GM19035 (cell line): Measurements from ENCODE around the gene RAD50.

ENCODE experiments used
- ATAC-seq: cut with Tn5 transposase; IDR thresholded peaks from one replicate; pipeline ENCODE4 v1.9.1; 2021; ENCODE audit not compliant: unreplicated experiment

Gene RAD50

DNA sequence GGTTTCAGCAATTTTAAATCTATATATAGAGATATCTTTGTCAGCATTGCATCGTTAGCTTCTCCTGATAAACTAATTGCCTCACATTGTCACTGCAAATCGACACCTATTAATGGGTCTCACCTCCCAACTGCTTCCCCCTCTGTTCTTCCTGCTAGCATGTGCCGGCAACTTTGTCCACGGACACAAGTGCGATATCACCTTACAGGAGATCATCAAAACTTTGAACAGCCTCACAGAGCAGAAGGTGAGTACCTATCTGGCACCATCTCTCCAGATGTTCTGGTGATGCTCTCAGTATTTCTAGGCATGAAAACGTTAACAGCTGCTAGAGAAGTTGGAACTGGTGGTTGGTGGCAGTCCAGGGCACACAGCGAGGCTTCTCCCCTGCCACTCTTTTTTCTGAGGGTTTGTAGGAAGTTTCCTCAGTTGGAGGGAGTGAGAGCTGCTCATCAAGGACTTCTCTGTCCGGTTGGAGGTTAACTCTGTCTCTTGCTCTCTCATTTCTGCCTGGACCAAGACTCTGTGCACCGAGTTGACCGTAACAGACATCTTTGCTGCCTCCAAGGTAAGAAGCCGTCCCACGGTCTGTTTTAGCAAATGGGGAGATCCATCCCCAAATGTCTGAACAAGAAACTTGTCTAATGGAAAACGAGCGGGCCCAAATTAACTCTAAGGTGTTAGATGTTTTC lies 117.3 kb downstream of the RAD50 start, which contains the start of gene IL4:
Gene IL4 (plus strand): TSS at position 51 of the 692 bp plus-strand sequence. CDS start 62 bp downstream, at position 113.
- ATAC-seq, result peak; percentile 21

DNA sequence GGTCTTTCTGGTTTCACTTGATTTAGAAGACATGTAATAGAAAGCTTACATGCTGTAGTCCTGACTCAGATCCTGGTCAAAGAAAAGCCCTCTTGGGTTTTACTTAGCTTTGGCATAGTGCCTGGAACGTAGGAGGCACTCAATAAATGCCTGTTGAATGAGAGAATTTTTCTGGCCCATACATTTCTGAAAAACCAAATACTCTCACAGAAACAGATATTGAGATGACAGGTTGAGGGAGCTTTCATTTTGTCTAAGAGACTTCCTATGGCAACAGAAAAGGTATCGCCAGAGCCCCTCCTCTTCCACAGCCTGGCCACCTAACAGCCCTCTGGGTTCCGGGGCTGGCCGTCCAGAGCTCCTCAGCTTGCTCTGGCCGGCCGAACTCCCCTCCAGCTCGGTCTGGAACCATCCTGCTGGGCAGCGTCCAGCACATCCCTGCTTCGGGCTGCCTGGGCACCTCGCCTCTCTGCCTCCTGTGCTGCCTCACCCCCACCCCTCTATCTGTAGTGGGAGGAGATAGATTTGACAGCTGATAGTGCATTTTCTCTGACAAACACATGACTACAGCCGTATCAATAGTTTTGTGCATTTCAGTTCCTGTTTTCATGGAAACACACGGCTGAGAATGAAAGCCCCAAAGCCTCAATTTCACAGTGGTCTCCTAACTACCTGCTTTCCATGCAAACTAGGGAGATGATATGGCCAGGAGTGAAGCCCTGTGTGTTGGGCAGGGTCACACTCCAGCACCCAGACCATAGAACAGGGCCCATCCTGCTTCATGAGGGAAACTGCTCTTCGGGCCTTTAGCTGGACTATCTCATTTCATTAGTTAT lies 118.1 kb downstream of the RAD50 start:
- ATAC-seq, result peak; percentile 79

DNA sequence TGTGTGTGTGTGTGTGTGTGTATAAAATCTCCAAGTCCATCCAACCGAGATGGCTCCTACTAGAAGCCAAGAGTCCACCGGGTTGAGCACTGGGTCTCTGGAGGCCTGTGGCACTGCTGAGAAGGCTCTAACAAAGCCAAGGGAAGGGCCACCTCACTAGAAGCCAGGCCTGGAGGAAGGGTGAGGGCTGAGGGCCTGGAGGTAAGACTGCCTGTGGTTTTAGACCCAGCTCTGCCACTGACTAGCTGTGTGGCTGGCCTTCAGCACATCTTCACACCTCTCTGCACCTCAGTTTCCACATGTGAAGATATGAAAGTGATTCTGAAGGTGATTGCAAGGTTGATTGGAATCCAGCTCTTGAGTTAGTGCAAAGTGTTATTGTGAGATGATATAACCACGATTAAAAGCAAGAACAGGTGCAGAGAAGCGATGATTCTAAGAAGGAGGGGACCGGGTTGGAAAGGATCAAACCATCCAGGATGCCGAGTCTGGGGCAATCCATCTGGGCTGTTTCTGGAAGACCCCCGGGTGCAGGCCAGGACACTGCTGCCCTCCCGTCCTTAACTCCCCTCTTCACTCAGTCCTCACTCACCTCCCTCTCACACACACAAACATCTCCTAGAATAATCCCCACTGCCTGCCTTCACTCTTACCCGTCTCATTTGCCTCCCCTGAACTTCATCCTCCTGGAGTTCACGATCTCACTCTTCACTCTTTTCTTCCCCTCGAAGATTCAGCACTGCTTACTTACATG lies 119.3 kb downstream of the RAD50 start:
- no peak for ATAC-seq

DNA sequence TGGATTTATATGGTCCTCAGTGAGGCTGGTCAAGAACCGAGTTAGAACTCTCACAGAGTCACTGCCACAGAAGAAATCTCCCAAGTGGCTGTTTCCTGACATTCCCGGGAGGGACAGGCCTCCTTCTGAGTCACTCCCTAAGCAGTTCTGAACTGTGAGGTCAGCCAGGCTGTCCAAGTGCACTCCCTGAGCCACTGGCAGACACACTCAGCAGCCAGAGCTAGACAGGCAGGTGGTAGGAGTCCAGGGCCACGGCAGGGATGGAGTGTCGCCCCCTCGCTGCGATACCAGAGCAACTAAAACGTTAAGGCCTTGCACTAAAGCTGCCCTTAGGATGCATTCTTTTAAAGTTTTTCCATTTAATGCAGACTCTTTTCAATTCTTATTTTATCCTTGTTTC lies 120.4 kb downstream of the RAD50 start:
- ATAC-seq, result no peak

DNA sequence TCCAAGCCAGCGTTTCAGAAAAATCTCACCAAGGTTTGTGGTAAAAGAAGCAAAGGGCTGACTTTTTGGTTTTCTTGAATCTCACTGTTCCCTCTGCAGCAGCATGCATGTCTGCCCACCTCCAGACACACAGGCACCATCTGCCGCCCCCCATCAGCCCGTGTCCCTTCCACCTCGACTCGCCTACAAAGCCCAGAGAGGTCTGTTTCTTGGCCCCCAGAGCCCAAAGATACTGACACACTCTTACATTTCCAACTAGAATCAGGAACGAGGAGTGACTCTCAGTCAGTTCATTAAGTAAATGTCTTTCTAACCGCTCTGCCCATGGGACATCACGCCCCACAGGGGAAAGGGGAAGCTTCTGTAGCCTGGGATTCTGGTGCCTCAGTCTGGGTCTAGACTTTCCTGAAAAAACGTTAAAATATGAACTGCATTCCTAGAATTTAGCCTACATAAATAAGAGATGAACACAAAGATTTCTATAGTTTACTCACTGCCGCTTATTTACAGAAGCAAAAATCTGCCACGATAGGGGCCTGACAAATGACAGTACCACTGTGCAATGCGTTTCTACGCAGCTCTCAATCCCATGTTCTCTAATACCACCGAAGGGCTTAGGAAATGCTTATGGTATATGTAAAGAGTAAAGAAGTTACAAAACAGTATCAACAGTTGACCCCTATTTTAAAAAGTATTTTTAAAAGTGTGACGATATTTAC lies 121.1 kb downstream of the RAD50 start:
- ATAC-seq, result no peak

DNA sequence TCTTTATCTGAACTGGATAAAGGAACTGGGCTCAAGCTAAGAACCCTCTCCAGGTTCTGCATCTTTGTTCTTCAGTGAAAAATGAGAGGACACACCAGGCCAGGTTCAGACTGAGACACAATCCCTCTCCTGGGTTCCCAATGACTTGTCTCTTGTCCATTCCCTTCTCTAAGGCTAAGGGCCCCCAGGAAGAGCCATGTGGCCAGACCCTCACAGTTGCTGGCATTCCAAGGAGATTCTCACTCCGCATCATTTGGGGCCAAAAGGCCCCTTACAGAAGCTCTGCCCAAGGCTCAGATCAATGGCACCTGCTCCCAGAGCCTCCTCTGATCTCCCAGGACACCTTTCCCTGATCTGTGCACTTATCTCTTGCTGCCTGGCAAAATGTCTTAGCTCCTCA lies 122.0 kb downstream of the RAD50 start:
- ATAC-seq, result no peak

DNA sequence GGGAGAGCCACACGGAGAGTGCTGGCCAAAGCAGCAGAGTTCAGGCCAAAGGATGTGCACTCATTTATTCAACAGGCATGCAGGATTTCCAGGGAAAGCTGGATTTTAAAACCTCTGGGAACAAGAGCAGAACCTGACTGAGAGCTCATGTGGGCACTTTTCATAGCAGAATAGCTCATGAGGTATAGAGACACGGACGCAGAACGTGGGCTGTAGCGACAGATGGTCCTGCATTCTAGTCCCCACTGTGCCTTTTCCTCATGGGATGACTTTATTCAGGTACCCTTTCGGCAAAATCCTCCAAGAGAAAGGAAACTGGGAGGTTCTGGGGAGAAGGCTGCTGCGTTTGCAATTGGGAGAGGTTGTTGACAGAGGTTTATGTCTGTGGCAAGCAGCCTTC lies 122.4 kb downstream of the RAD50 start:
- no peak for ATAC-seq

DNA sequence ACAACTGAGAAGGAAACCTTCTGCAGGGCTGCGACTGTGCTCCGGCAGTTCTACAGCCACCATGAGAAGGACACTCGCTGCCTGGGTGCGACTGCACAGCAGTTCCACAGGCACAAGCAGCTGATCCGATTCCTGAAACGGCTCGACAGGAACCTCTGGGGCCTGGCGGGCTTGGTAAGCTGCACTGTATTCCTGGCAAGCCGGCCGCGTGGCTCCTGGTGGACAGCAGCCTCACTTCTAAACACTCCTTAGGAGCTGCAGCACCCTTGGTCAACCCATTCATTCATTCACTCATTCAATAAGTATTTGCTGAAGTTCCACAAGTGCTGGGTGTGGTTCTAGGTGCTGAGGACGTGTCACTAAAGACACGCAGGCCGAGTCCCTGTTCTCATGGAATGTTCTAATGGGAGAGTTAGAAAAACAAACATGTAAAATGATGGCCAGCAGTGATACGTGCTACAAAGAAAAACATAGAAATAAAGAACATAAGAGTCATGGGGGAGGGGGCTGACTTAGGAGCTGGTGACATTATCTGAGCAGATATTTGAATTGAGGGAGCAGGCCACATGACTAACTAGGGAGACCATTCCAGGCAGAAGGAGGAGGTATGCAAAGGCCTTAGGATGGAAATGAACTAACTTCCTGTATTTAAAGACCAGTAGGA lies 123.1 kb downstream of the RAD50 start:
- ATAC-seq, result no peak

DNA sequence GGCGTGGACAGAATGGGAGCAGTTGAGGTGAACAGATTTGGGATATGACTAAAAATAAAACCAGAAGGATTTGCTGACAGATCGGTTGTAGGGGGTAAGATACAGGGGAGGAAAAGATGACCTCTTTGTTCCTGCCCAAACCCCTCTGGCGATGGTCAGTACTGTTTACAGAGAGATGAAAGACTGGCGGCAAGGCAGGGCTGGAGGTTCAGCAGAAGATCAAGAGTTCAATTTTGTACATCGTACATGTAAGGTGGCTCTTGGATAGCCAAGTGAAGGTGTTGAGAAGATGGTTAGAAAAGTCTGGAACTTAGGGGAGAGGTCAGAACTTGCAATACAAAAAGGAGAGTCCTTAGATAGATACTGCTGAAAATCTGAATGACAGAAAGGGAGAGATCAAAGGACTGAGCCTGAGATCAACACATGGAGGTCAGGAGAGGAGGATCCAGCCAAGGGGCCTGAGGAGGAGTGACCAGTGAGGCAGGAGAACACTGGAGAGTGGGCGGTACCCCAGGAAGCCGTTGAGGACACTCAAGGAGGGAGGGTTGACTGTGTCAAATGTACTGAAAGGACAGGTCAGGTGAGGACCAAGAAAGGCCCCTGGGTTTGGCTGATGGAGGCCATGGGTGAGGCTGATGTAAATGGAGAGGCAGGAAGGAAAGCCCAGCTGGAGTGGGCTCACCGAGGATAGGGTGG lies 124.2 kb downstream of the RAD50 start:
- ATAC-seq, result no peak

DNA sequence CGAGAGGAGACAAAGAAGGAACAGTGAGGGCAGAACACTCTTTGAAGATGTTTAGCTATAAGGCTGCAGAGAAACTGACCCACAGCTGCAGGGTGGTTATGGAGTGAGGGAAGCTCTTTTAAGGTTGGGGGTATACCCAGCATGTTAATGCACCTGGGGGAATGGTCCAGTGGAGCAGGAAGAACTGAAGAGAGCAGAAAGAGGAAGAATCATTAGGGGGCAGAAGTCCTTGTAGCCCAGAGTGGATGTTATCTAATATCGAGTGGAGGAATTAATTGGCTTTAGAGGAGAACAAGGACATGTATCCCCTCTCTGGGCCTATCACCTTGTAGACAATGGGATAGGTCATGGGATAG lies 124.7 kb downstream of the RAD50 start:
- no peak for ATAC-seq

DNA sequence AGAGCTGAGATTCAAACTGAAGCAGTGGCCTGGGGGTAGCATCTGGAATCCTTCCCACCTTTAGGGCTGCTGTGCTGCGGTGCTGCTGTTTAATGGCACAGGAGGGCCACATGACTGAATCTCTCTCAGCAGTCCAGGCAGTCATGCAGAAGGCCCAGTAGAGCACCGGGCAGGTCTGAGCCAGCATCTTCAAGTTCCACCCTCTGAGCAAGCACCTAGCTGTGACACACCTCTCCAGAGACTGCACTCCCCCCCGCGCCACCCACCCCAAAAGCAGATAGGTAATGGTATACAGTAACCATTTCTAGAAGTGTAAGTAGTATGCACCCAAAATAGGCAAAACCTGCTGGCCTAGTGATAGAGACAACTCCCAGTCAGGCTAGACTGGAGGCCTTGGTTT lies 125.2 kb downstream of the RAD50 start:
- no peak for ATAC-seq

DNA sequence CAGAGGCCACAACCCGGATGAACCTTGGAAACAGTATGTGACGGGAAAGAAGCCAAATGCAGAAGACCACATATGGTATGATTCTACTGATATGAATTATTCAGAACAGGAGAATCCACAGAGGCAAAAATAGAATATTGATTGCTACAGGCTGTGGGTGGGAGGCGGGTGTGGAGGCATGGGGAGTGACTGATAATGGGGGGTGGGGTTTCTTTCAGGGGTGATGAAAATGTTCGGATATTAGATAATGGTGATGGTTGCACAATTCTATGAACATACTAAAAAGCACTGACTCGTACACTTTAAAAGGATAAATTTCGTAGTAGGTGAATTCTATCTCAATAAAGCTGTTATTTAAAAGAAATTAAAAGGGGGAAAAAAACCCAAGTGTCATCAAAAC lies 127.7 kb downstream of the RAD50 start:
- no peak for ATAC-seq

DNA sequence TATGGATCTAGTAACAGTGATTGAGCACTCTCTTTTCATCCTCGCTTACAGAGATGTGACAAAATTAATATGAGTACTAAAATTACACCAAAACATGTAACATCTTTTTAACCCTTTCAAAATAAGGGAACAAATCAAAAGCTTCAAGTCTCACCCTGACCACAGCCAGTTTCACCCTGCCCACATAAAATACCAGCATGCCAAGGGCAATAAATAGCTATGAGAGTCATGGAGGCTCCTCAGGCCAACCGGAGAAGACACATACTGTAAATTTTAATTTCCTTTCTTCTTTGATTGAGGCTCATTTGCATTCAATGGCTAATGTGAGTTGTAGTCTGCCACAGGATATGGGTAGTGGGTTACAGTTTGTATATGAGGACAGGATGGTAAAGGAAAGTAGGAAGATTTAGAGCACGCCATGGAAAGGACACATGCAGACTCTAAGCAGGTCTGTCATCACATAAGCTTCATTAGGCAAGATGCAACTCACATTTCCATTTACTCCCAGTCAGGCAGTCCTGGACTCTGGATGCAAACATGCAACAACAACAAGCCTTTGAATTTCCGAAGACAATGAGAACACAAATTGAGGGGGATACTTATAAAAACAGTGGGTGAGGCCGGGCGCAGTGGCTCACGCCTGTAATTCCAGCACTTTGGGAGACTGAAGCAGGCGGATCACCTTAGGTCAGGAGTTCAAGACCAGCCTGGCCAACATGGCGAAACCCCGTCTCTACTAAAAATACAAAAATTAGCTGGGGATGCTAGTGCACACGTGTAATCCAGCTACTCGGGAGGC lies 128.3 kb downstream of the RAD50 start:
- no peak for ATAC-seq

DNA sequence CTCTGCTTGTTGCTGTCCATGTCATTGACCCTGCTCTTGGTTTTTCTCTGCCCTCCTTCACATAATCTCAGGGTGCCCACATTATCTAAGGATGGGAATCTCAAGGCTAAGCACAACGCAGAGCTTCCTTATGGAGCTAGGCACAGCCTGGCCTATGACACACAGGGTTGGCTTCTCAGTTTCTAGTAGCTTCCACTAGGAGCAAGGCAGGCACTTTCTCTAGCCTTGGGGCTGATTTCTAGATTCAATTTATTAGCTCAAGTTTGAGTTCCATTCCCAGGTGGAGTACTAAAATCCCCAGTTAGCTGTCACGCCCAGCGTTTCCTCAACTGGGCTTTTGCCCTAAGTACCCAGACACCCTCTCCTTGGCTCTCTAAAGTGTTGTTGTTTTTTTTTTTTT lies 129.4 kb downstream of the RAD50 start:
- ATAC-seq, result no peak

DNA sequence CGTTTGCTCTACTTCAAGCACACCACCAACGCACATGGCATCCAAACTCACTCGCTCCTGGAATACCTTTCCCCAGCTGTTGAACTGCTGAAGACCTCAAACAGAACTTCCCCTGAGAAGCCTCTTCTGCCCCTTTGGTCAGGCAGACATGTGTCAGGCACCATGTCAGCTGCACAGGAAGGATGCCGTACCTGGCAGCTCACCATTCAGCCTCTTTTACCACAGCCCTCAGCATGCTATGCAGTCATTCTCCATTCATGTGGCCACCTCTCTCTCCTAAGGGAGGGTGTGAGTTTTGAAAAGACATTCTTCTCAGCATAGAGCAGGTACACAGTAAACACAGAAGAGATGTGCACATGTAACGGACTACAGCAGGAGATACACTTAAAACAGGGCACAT lies 131.2 kb downstream of the RAD50 start:
- ATAC-seq, result no peak

DNA sequence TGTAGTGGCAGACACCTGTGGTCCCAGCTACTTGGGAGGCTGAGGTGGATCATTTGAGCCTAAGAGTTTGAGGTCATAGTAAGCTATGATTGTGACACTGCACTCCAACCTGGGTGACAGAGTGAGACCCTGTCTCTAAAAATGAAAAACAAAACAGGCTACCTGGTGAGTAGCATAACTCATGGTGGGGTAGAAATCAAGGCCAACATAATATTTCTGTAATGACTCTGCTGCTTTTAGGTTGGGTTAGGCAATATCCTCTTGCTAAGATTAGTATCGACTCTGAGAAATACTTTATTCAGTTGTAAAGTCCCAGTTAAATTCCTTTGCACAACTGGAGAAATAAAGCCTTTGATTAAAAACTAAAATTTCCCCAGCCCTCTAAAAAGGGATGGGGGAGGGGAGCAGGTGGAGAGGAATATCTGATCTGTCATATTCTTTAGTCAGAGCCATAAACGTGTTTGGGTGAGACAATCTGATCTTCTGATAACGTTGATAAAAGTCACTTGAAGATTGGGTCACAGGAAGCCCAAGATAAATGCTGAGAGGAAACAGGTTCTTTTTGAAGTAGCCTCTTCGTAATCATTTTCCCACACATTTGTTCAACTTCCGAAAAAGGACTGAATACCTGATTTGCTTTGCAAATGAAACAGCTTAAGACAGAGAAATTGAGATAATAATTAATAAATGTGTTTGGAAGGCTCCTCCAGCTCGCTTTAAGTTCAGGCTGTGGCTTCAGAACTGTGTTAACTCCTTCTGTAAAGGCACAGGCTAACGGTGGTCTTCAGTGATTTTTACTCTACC lies 132.0 kb downstream of the RAD50 start:
- ATAC-seq, result no peak

DNA sequence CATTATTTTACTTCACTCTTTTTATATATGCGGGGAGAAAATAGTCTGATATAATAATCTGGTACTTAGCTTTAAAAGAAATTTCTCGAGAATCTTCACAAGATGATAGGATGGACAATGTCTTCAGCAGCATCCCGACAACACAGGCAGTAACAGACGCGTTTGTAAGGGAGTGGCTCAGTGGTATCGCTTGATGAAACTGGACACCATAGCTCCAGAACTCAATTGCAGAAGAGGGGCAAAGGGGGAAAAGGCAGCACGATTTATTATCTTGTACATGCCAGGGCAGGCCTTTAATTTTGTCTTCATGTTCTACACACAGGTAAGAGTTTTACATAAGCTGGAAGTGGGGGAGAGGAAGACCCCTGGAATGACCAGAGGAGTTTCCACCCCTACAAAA lies 132.7 kb downstream of the RAD50 start:
- ATAC-seq, result no peak

DNA sequence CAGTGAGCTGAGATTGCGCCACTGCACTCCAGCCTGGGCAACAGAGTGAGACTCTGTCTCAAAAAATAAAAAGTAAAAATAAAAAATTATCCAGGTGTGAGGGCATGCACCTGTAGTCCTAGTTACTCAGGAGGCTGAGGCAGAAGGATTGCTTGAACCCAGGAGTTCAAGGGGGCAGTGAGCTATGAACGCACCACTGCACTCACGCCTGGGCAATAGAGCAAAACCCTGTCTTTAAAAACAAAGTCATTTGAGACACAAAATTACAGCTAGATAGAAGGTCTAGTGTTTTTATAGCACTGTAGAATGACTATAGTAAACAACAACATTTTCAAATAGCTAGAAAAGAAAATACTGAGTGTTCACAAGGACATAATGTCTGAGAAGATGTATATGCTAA lies 133.4 kb downstream of the RAD50 start:
- ATAC-seq, result no peak
